GM10266 (cell line): ENCODE measurements around the gene YIPF1.
"Not testable (repeated sequence)": the region's sequence is repeated elsewhere in the genome, so short reads cannot be mapped to it uniquely, and the experiment has no call there.

Experiments
- DNase-seq: peaks from one replicate; pipeline ENCODE4 v3.0.0; 2012; ENCODE audit errors: extremely low spot score
- TF ChIP-seq, protein P1 (sequence below): IDR thresholded peaks from 2 replicates; pipeline ENCODE4 v1.5.1; 2012; ENCODE audit warnings: mild to moderate bottlenecking, low read depth; ENCODE audit not compliant: control insufficient read depth, insufficient read depth; ENCODE audit errors: missing control alignments

Gene YIPF1

GRCh38 chr1:53878492-53879105 is 11.0 kb downstream of the YIPF1 start:
- TF ChIP-seq, protein P1, sequence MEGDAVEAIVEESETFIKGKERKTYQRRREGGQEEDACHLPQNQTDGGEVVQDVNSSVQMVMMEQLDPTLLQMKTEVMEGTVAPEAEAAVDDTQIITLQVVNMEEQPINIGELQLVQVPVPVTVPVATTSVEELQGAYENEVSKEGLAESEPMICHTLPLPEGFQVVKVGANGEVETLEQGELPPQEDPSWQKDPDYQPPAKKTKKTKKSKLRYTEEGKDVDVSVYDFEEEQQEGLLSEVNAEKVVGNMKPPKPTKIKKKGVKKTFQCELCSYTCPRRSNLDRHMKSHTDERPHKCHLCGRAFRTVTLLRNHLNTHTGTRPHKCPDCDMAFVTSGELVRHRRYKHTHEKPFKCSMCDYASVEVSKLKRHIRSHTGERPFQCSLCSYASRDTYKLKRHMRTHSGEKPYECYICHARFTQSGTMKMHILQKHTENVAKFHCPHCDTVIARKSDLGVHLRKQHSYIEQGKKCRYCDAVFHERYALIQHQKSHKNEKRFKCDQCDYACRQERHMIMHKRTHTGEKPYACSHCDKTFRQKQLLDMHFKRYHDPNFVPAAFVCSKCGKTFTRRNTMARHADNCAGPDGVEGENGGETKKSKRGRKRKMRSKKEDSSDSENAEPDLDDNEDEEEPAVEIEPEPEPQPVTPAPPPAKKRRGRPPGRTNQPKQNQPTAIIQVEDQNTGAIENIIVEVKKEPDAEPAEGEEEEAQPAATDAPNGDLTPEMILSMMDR, result peak; percentile 46
- peak; percentile 47 for DNase-seq

- not testable (repeated sequence) for DNase-seq
These were observed 14.4 kb downstream of the YIPF1 start for GRCh38 chr1:53875150-53875549.

DNA sequence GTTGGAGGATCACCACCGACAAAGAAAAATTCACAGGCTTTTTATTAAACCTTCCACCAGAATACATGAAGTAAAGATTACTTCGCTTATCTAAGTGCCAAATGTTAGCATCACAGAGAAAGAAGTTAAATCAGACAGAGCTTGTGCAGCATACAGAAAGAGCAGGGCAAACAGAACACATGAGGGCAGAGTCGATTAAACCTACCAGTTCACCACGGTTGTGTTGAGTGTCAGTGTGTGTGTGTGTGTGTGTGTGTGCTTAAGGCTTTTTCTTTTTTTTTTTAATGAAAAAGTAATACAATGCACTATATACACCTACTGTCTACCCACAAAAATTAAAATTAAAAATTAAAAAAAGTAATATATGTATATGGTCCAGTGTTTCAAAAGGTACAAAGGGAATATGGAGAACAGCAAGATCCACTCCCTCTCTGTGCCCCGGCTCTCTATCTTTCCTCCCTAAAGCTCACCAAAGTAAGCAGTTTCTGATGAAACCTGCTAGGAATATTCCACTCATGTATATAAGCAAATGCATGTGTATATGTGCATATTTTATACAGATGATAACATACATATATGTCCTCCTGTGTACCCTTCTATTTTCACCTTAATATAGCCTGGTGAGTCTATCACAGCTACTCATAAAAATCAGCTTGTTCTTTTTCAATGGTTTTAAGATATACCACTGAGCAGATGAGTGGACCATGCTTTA is 17.7 kb downstream of the YIPF1 start:
- no peak for DNase-seq
- TF ChIP-seq, protein P1, result no peak

- TF ChIP-seq, protein P1, result no peak
- DNase-seq, result no peak
These were observed 18.4 kb downstream of the YIPF1 start for GRCh38 chr1:53871221-53871620.

- TF ChIP-seq, protein P1, result no peak
- DNase-seq, result peak; percentile 11
These were observed 20.0 kb downstream of the YIPF1 start for GRCh38 chr1:53869454-53870117.

DNA sequence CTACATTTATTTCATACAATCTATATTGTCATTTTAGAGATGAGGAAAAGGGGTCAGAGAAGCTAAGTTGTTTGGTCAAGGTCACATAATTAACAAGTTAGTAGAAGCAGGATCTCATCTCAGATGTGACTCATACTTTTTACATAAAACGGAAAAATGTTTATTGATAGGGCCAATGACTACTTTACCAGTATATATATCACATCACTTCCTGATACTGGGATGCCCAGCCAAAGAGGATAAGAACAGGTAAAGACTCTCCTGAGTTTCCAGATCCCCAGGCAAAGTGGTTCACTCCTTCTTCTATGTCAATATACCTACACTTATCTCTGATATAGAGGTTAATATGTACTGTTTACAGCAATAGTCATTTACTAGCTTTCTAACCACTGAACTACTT is 21.0 kb downstream of the YIPF1 start:
- DNase-seq, result no peak
- TF ChIP-seq, protein P1, result no peak

GRCh38 chr1:53862507-53862906 is 27.1 kb downstream of the YIPF1 start:
- no peak for DNase-seq
- TF ChIP-seq, protein P1, result no peak
